Prostate gland (tissue), 2 donors: ENCODE measurements around the gene EEF1A2.

Experiments
- POLR2A ChIP-seq: fragments of 450-650 bp; IDR thresholded peaks from one replicate; pipeline ENCODE4 v1.6.1; 2016; ENCODE audit warnings: antibody characterized with exemption, mild to moderate bottlenecking
- TF ChIP-seq, protein P1 (sequence below), 4 experiments: fragments of 200-600 bp in 2 of 4; fragments of 450-650 bp in 2 of 4; sonication (generic) in 2 of 4; IDR thresholded peaks; 1 replicate in 3 of 4; 2 replicates in 1 of 4; pipeline ENCODE4 v1.5.1; 2016 to 2019; ENCODE audit warnings: antibody characterized with exemption in 4 of 4, mild to moderate bottlenecking in 2 of 4, moderate library complexity in 2 of 4

DNA sequence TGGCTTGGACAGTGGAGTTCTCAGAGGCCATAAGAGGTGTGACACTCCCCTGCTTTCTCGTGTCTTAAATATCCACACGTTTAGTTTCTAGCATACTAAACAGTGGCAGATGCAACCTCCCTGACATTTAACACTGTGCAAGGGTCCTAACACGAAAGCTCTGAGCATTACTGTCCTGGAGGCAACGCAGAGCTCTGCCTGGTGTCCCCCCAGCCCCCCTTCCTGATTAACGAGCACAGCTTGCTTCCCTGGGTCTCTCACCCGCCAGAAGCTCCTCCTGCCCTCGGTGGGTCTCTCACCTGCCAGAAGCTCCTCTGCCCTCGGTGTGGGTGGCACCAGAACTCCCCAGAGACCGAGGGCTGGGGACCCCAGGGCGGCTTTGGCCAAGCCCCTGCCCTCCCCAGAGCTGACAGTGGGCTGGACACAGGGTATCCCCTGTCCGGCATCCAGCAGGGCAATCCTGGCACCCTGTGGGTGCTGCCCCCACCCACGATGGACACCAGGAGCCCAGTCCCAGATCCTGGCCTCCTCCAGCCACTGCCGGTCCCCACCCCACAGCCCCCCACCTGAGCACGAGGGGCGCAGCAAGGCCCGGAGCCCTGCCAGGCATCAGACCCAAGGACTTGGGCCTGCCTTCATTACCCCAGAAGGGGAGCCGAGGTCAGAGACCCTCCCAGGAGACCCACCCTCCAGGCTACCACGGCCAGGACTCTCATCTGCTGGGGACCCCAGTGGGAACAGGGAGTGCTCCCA, 14.1 kb downstream of the EEF1A2 start:
- TF ChIP-seq, protein P1, sequence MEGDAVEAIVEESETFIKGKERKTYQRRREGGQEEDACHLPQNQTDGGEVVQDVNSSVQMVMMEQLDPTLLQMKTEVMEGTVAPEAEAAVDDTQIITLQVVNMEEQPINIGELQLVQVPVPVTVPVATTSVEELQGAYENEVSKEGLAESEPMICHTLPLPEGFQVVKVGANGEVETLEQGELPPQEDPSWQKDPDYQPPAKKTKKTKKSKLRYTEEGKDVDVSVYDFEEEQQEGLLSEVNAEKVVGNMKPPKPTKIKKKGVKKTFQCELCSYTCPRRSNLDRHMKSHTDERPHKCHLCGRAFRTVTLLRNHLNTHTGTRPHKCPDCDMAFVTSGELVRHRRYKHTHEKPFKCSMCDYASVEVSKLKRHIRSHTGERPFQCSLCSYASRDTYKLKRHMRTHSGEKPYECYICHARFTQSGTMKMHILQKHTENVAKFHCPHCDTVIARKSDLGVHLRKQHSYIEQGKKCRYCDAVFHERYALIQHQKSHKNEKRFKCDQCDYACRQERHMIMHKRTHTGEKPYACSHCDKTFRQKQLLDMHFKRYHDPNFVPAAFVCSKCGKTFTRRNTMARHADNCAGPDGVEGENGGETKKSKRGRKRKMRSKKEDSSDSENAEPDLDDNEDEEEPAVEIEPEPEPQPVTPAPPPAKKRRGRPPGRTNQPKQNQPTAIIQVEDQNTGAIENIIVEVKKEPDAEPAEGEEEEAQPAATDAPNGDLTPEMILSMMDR (IDR thresholded peaks at IDR 0.05): no peak
- TF ChIP-seq POLR2A: no peak
